ENCODE data around the gene NAALADL2. TPM values are rescaled to one million over a fixed set of nuclear protein-coding genes. Genes with fewer than 3 reads are reported as not detected.

The NAALADL2 gene
- 1.6 TPM for total RNA-seq (ENCODE audit: unreplicated experiment)
- long read RNA-seq, partial matches to known transcripts = 2 of 6 reads
- long read RNA-seq, other reads (novel, unspliced or antisense) = 4 of 6 reads

DNA sequence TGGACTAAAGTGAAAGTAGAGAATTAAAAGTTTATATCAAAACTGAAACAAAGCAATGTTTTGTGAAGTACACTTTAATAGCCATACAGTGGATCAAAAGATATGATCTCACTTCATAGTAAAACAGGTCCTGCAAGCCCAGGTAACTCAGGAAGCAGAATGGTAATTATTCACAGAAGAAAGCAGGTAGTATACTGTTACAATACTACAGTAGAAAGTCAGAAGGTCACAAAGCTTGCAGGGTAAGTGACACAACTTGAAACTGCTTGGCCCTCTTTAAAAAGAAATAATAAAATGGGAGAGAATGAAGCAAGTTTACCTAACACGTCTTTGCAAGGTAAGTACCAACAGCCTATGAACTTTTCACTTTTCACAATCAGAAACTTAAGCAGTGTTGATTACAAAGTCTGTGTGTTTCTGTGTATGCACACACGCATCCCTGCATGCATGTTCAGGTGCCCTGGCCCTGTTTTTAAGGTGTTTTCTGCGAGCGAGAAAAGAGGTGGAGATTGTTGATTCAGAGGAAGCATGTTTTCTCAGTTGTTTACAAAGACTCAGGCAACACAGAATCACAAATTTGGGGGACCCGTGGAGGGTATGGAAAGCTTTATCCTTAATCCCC, at the start of gene NAALADL2:
Gene NAALADL2, plus strand, starts transcription at position 221 of the 622 bp plus-strand sequence.
- H3K4me1 Mint-ChIP-seq (ENCODE audit: low read depth, unreplicated experiment) = peaks cover 6% of the 10 kb centered on the region
- no peak within 1 kb of the TSS for H3K4me3 Mint-ChIP-seq (ENCODE audit: unreplicated experiment)
- no peak within 1 kb of the TSS for H3K27ac Mint-ChIP-seq (ENCODE audit: unreplicated experiment)

DNA sequence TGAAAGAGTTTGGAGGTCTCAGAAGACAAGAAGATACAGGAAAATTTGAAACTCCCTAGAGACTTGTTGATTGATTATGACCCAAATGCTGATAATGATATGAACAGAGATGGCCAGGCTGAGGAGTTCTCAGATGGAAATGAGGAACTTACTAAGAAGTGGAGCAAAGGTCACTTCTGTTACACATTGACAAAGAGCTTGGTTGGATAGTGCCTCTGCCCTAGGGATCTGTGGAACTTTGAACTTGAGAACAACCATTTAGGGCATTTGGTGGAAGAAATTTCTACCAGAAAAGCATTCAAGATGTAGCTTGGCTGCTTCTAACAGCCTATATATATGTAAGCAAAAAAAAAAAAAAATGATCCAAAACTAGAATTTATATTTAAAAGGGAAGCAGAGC, 48.9 kb upstream of the NAALADL2 start:
- H3K27me3 Mint-ChIP-seq (ENCODE audit: unreplicated experiment) = no peaks in the 10 kb centered on the region
- TF ChIP-seq, protein P1, sequence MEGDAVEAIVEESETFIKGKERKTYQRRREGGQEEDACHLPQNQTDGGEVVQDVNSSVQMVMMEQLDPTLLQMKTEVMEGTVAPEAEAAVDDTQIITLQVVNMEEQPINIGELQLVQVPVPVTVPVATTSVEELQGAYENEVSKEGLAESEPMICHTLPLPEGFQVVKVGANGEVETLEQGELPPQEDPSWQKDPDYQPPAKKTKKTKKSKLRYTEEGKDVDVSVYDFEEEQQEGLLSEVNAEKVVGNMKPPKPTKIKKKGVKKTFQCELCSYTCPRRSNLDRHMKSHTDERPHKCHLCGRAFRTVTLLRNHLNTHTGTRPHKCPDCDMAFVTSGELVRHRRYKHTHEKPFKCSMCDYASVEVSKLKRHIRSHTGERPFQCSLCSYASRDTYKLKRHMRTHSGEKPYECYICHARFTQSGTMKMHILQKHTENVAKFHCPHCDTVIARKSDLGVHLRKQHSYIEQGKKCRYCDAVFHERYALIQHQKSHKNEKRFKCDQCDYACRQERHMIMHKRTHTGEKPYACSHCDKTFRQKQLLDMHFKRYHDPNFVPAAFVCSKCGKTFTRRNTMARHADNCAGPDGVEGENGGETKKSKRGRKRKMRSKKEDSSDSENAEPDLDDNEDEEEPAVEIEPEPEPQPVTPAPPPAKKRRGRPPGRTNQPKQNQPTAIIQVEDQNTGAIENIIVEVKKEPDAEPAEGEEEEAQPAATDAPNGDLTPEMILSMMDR (IDR thresholded peaks at IDR 0.05; ENCODE audit: partially characterized antibody, unreplicated experiment) = no peak
- H3K4me1 Mint-ChIP-seq (ENCODE audit: low read depth, unreplicated experiment) = no peaks in the 10 kb centered on the region
- peaks cover 8% of the 10 kb centered on the region for H3K36me3 Mint-ChIP-seq (ENCODE audit: unreplicated experiment)
- no peak overlapping the region for H3K27ac Mint-ChIP-seq (ENCODE audit: unreplicated experiment)
- H3K9me3 Mint-ChIP-seq (ENCODE audit: unreplicated experiment) = peaks cover 3% of the 10 kb centered on the region
- no peak for DNase-seq
- no peak overlapping the region for H3K4me3 Mint-ChIP-seq (ENCODE audit: unreplicated experiment)

More for the DNA sequence above, at the start of gene NAALADL2:
- H3K36me3 Mint-ChIP-seq (ENCODE audit: unreplicated experiment) = no peaks in the 10 kb centered on the region
- H3K9me3 Mint-ChIP-seq (ENCODE audit: unreplicated experiment) = peaks cover 2% of the 10 kb centered on the region
- TF ChIP-seq, protein P1 (IDR thresholded peaks at IDR 0.05; ENCODE audit: partially characterized antibody, unreplicated experiment) = no peak
- DNase-seq = no peak
- H3K27me3 Mint-ChIP-seq (ENCODE audit: unreplicated experiment) = no peaks in the 10 kb centered on the region

DNA sequence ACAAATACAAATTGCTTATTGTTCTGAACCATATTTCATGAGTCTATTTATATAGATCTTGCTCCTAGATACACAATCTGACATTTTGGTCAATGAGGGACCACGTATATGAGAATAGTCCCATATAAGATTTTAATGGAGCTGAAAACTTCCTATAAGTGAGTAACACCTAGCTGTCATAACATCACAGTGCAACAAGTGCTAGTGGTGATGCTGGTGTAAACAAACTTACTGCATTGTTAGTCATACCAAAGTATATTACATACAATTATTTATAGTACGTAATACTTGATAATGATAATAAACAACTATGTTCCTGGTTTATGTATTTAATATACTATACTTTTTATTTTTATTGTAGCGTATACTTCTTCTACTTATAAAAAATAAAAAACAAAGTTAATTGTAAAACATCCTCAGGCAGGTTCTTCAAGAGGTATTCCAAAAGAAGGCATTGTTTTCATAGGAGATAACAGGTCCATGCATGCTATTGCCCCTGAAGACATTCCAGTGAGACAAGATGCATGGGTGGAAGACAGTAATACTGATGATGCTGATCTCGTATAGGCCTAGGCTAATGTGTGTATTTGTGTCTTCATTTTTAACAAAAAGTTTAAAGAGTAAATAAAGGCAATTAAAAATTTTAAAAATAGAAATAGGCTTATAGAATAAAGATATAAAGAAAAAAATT, 46.8 kb upstream of the NAALADL2 start:
- Mint-ChIP-seq H3K9me3 (ENCODE audit: unreplicated experiment) (peaks cover 3% of the 10 kb centered on the region), H3K27me3 (ENCODE audit: unreplicated experiment) (no peaks in the 10 kb centered on the region), H3K4me1 (ENCODE audit: low read depth, unreplicated experiment) (no peaks in the 10 kb centered on the region), H3K36me3 (ENCODE audit: unreplicated experiment) (peaks cover 8% of the 10 kb centered on the region), H3K4me3 (ENCODE audit: unreplicated experiment) (no peak overlapping the region), H3K27ac (ENCODE audit: unreplicated experiment) (no peak overlapping the region)
- DNase-seq = no peak
- TF ChIP-seq, protein P1 (IDR thresholded peaks at IDR 0.05; ENCODE audit: partially characterized antibody, unreplicated experiment) = no peak

DNA sequence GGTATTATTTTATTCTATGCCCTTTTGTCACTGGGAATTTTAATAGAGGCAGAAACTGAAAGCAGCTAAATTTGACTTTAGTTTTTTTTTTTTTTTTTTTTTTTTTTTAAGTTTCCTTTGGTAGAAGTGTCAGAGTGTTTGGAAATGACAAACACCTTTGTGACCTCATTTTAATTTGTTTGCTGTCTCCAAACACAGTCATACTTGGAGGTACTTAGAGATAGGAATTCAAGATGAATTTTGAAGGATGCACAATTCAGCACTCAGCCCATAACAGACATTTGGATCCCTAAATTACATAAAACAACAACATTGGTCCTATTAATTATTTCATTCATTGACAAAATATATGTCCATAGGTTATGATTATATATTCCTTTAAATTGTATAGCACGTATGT, 43.4 kb upstream of the NAALADL2 start:
- H3K27me3 Mint-ChIP-seq (ENCODE audit: unreplicated experiment) = no peaks in the 10 kb centered on the region
- no peak overlapping the region for H3K27ac Mint-ChIP-seq (ENCODE audit: unreplicated experiment)
- no peak for DNase-seq
- no peaks in the 10 kb centered on the region for H3K4me1 Mint-ChIP-seq (ENCODE audit: low read depth, unreplicated experiment)
- peaks cover 2% of the 10 kb centered on the region for H3K36me3 Mint-ChIP-seq (ENCODE audit: unreplicated experiment)
- no peaks in the 10 kb centered on the region for H3K9me3 Mint-ChIP-seq (ENCODE audit: unreplicated experiment)
- TF ChIP-seq, protein P1 (IDR thresholded peaks at IDR 0.05; ENCODE audit: partially characterized antibody, unreplicated experiment) = no peak
- no peak overlapping the region for H3K4me3 Mint-ChIP-seq (ENCODE audit: unreplicated experiment)

DNA sequence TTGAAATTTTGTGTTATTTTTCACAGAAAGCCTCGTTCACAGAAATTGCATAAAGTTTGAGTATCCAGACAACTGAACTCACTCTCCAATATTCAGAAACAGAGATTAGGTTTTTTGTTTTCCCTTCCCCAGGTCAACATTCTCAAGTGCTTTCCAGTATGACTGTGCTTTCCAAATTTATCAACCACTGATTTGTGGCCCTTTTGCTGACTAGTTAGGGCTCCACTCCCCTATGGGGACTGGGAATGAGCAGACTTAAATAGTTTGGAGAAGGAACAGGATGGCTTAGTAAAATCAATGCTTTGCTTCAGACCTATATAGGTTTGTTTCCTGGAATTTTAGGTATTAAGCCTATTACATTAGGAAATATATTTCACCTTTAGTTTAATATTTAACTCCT, 38.2 kb upstream of the NAALADL2 start:
- DNase-seq = no peak
- Mint-ChIP-seq H3K4me1 (ENCODE audit: low read depth, unreplicated experiment) (no peaks in the 10 kb centered on the region), H3K27ac (ENCODE audit: unreplicated experiment) (no peak overlapping the region), H3K36me3 (ENCODE audit: unreplicated experiment) (no peaks in the 10 kb centered on the region), H3K4me3 (ENCODE audit: unreplicated experiment) (no peak overlapping the region), H3K27me3 (ENCODE audit: unreplicated experiment) (no peaks in the 10 kb centered on the region), H3K9me3 (ENCODE audit: unreplicated experiment) (no peaks in the 10 kb centered on the region)
- TF ChIP-seq, protein P1 (IDR thresholded peaks at IDR 0.05; ENCODE audit: partially characterized antibody, unreplicated experiment) = no peak

Measured in glutamatergic neuron (in vitro differentiated cells).